DND-41 (cell line): ENCODE results near the gene GDNF.
"Not testable (repeated sequence)": the region's sequence is repeated elsewhere in the genome, so short reads cannot be mapped to it uniquely, and the experiment has no call there.

Experiments
- ATAC-seq: fragments of 200-7000 bp; cut with Tn5 transposase; 3 replicates; pipeline ENCODE4 v1.9.1; 2021; ENCODE audit warnings: low read depth; ENCODE audit not compliant: insufficient read depth
- DNase-seq: peaks from one replicate; pipeline ENCODE4 v3.0.0-alpha.2; 2020
- H2AFZ ChIP-seq: 2 replicates; pipeline ENCODE4 v1.6.0; 2012; ENCODE audit warnings: low read depth, low read length
- H3K27ac ChIP-seq: 2 replicates; pipeline ENCODE4 v1.5.1; 2012; ENCODE audit warnings: low read length, inconsistent platforms
- H3K27me3 ChIP-seq: fragments of 200-600 bp; sonication (generic); 2 replicates; pipeline ENCODE4 v1.6.0; 2012; ENCODE audit warnings: low read length, mild to moderate bottlenecking, inconsistent platforms; ENCODE audit not compliant: insufficient read depth, poor library complexity
- H3K36me3 ChIP-seq: 2 replicates; pipeline ENCODE4 v1.5.1; 2012; ENCODE audit warnings: low read length, inconsistent platforms; ENCODE audit not compliant: insufficient read depth
- H3K4me1 ChIP-seq: 2 replicates; pipeline ENCODE4 v1.5.1; 2012; ENCODE audit warnings: mild to moderate bottlenecking, low read length; ENCODE audit not compliant: insufficient read depth
- H3K4me2 ChIP-seq: 2 replicates; pipeline ENCODE4 v1.6.0; 2012; ENCODE audit warnings: mild to moderate bottlenecking, moderate library complexity, low read length, inconsistent platforms; ENCODE audit not compliant: insufficient read depth
- H3K4me3 ChIP-seq, 2 experiments: fragments of 200-600 bp in 1 of 2; shearing (Covaris generic) in 1 of 2; 2 replicates each; pipeline ENCODE4 v1.5.1; 2012 to 2016; ENCODE audit warnings: inconsistent platforms in 2 of 2, low read length in 2 of 2, mild to moderate bottlenecking in 2 of 2, low read depth in 1 of 2, moderate library complexity in 1 of 2
- H3K79me2 ChIP-seq: 2 replicates; pipeline ENCODE4 v1.6.0; 2012; ENCODE audit warnings: low read length, inconsistent platforms; ENCODE audit not compliant: insufficient read depth
- H3K9ac ChIP-seq: 2 replicates; pipeline ENCODE4 v1.6.0; 2012; ENCODE audit warnings: low read depth, mild to moderate bottlenecking, inconsistent platforms, low read length, moderate library complexity
- H3K9me3 ChIP-seq: 2 replicates; pipeline ENCODE4 v1.5.1; 2012; ENCODE audit warnings: low read length, moderate library complexity, mild to moderate bottlenecking, inconsistent platforms; ENCODE audit not compliant: insufficient read depth, severe bottlenecking
- H4K20me1 ChIP-seq: 2 replicates; pipeline ENCODE4 v1.6.0; 2012; ENCODE audit warnings: low read length; ENCODE audit not compliant: insufficient read depth
- EZH2 ChIP-seq: IDR thresholded peaks from 3 replicates; pipeline ENCODE4 v1.6.1; 2012; ENCODE audit warnings: borderline replicate concordance, low read depth, mild to moderate bottlenecking, moderate library complexity, low read length, inconsistent platforms; ENCODE audit not compliant: severe bottlenecking
- TF ChIP-seq, protein P1 (sequence below): IDR thresholded peaks from 2 replicates; pipeline ENCODE4 v1.5.1; 2012; ENCODE audit warnings: borderline replicate concordance, low read length, moderate library complexity, mild to moderate bottlenecking; ENCODE audit not compliant: poor library complexity, severe bottlenecking; ENCODE audit errors: extremely low read depth

GDNF gene

DNA sequence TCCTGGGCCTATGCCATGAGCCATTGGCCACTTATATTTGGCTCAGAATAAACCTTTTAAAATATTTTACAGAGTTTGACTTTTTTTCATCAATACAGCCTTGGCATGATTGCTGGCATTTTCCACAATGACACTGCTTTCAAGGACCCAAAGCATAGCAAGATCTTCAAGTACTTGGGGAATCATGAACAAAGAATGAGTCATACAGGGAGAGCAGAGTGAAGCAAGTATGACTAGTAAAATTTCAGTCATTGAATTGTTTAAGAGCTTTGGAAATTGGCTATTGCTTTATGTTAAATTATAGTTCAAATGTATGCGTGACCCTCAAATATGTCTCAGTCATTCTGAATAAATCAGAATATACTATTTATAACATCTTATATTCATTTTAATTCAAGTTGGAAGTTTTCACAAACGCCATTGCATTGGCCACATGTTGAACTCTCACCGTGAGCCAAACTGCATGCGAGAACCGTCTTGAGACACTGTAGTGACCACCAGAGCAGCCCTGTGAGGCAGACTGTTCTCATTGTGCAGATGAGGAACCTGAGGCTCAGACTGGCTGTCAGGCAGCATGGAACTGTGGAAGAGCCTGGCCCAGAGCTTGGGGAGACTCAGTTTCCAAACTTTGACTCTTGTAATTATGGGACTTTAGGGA lies 52.9 kb downstream of the GDNF start:
- H3K27me3 ChIP-seq = no peaks in the 10 kb centered on the region
- H3K9ac ChIP-seq = no peak overlapping the region
- no peak overlapping the region for H2AFZ ChIP-seq
- H3K9me3 ChIP-seq = no peaks in the 10 kb centered on the region
- no peaks in the 10 kb centered on the region for H3K4me1 ChIP-seq
- H3K36me3 ChIP-seq = no peaks in the 10 kb centered on the region
- no peak overlapping the region for H3K4me3 ChIP-seq
- ATAC-seq = no peak
- no peak for TF ChIP-seq EZH2
- TF ChIP-seq, protein P1, sequence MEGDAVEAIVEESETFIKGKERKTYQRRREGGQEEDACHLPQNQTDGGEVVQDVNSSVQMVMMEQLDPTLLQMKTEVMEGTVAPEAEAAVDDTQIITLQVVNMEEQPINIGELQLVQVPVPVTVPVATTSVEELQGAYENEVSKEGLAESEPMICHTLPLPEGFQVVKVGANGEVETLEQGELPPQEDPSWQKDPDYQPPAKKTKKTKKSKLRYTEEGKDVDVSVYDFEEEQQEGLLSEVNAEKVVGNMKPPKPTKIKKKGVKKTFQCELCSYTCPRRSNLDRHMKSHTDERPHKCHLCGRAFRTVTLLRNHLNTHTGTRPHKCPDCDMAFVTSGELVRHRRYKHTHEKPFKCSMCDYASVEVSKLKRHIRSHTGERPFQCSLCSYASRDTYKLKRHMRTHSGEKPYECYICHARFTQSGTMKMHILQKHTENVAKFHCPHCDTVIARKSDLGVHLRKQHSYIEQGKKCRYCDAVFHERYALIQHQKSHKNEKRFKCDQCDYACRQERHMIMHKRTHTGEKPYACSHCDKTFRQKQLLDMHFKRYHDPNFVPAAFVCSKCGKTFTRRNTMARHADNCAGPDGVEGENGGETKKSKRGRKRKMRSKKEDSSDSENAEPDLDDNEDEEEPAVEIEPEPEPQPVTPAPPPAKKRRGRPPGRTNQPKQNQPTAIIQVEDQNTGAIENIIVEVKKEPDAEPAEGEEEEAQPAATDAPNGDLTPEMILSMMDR = no peak
- H4K20me1 ChIP-seq = no peaks in the 10 kb centered on the region
- no peak overlapping the region for H3K4me2 ChIP-seq
- DNase-seq = no peak
- H3K79me2 ChIP-seq = no peaks in the 10 kb centered on the region
- H3K27ac ChIP-seq = no peak overlapping the region

DNA sequence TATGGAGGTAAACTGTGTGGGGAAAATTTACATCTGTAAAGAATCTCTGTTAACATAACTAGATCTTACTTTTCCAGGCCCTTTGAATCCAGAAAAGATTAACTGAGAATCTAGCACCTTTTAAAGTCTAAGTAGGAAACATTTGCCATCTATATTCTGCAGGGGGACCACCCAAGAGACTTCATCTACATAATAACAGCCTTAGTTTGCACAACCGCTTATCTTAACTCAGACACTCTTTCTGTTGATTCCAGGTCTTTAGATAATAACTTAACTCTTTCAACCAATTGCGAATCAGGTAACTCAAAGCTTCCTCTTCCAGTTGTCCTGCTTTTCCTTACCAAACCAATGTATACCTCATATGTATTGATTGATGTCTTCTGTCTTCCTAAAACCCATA lies 53.4 kb downstream of the GDNF start:
- no peak for DNase-seq
- Histone ChIP-seq H3K9ac (no peak overlapping the region), H3K4me2 (no peak overlapping the region), H2AFZ (no peak overlapping the region), H3K4me1 (no peaks in the 10 kb centered on the region), H3K27me3 (no peaks in the 10 kb centered on the region), H3K9me3 (no peaks in the 10 kb centered on the region), H4K20me1 (no peaks in the 10 kb centered on the region), H3K79me2 (no peaks in the 10 kb centered on the region), H3K4me3 (no peak overlapping the region), H3K36me3 (no peaks in the 10 kb centered on the region), H3K27ac (no peak overlapping the region)
- no peak for TF ChIP-seq EZH2
- ATAC-seq = no peak

DNA sequence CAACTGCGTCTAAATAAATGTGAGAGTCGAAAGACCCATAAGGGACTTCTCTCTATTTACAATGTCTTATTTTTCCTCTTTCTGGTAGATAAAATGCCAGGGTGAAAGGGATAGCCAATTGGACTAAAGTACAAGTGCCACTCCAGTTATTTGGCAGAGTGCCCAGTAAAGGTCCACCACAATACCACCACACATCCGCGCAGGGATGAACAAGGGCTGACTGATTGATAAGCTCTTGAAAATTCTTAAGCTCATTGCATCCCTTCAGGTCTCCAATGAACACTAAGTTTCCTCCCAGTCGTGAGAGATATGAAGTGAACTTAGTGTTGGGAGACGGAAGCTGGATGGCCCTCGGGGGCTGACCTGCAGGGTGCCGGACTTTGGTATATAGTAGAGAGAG lies 58.4 kb downstream of the GDNF start:
- not testable (repeated sequence) for H3K79me2 ChIP-seq, H3K4me3 ChIP-seq, H3K4me2 ChIP-seq, H3K27me3 ChIP-seq, H3K27ac ChIP-seq, H3K36me3 ChIP-seq, H3K9ac ChIP-seq, DNase-seq, H3K9me3 ChIP-seq, H2AFZ ChIP-seq, H3K4me1 ChIP-seq, H4K20me1 ChIP-seq, ATAC-seq

DNA sequence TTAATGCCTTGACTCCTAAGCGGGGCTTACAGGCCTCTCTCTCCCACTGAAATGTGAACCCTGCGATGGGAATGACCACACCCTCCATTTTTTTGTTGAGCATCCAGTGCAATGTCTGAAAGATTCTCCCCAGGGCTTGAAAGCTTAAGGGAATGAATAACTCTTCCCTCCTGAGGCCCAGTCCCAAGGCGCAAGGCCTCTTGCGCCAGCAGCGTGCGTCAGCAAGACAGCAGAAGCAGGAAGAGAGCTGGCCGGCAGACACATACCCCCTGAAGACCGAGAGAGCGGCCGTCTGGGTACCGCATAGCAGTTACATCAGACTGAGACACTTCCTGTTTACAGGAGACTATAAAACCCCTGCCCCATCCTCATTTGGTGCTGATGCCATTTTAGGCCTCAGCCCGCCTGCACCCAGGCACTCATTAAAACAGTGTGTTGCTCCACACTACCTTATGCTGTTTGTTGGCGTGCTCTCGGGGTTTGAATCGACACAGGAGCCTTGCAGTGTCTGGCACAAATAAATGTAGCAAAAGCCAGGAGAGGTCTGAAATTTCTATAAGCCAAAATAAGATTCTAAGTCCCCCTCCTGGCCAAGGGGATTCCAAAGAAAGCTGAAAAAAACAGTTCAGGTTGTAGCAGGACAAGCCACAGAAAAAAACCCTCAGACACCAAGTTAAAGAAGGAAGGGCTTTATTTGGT lies 62.3 kb downstream of the GDNF start:
- Histone ChIP-seq H3K36me3 (no peaks in the 10 kb centered on the region), H3K9ac (no peak overlapping the region), H3K27me3 (no peaks in the 10 kb centered on the region), H4K20me1 (no peaks in the 10 kb centered on the region), H3K9me3 (no peaks in the 10 kb centered on the region), H3K4me1 (no peaks in the 10 kb centered on the region), H3K79me2 (no peaks in the 10 kb centered on the region), H3K4me2 (no peak overlapping the region), H3K27ac (no peak overlapping the region), H2AFZ (no peak overlapping the region), H3K4me3 (no peak overlapping the region)
- ATAC-seq (no peak), DNase-seq (no peak)
- TF ChIP-seq, protein P1 = no peak
- no peak for TF ChIP-seq EZH2
